Caco-2 (cell line): ENCODE measurements around the gene TMEM63B. TPM values are rescaled to one million over a fixed set of nuclear protein-coding genes. Genes with fewer than 3 reads are reported as not detected.

Experiments
- BruUV-seq: library from RNA; stranded (reverse); fragments of 400-500 nt; replicated peaks from 2 replicates; lab custom pipeline; 2021; lab: Mats Ljungman, UMichigan
- CTCF ChIA-PET: fragments of 300-600 bp; sonication (Branson Sonifier 250); formaldehyde crosslinking; loops from one replicate; lab custom pipeline; 2022; ENCODE audit warnings: antibody characterized with exemption; lab: Charles Lee
- POLR2A ChIA-PET: fragments of 300-600 bp; sonication (Branson Sonifier 250); formaldehyde crosslinking; loops from one replicate; lab custom pipeline; 2022; ENCODE audit warnings: antibody characterized with exemption; lab: Charles Lee
- DNase-seq, 2 experiments: peaks; one replicate each; pipeline versions ENCODE4 v3.0.0 to v3.0.0-alpha.2; 2020 to 2022
- H3K27me3 ChIP-seq: replicated peaks from 2 replicates; pipeline ENCODE4 v1.6.0; 2011; ENCODE audit warnings: low read length; ENCODE audit not compliant: control insufficient read depth, insufficient read depth
- H3K36me3 ChIP-seq: 2 replicates; pipeline ENCODE4 v1.5.1; 2011; ENCODE audit warnings: low read length; ENCODE audit not compliant: control insufficient read depth, insufficient read depth
- H3K4me1 ChIP-seq: fragments of 250-450 bp; sonication (Bioruptor Pico); 2 replicates; pipeline ENCODE4 v1.5.1; 2020; ENCODE audit warnings: mild to moderate bottlenecking
- H3K4me3 ChIP-seq: 2 replicates; pipeline ENCODE4 v1.5.1; 2011; ENCODE audit warnings: low read depth, mild to moderate bottlenecking, control low read depth, low read length
- H3K9me3 ChIP-seq: fragments of 250-450 bp; sonication (Bioruptor Pico); 2 replicates; pipeline ENCODE4 v1.5.1; 2020; ENCODE audit warnings: mild to moderate bottlenecking, moderate library complexity
- H3K27ac Mint-ChIP-seq: one replicate; pipeline ENCODE4 v1.8.0; 2022; ENCODE audit warnings: mixed read lengths; ENCODE audit not compliant: unreplicated experiment
- H3K27me3 Mint-ChIP-seq: one replicate; pipeline ENCODE4 v1.8.0; 2022; ENCODE audit warnings: mixed read lengths; ENCODE audit not compliant: insufficient read depth, unreplicated experiment
- H3K36me3 Mint-ChIP-seq: one replicate; pipeline ENCODE4 v1.8.0; 2022; ENCODE audit warnings: mild to moderate bottlenecking, mixed read lengths; ENCODE audit not compliant: insufficient read depth, unreplicated experiment
- H3K4me1 Mint-ChIP-seq: one replicate; pipeline ENCODE4 v1.8.0; 2022; ENCODE audit warnings: low read depth, mixed read lengths; ENCODE audit not compliant: unreplicated experiment
- H3K4me3 Mint-ChIP-seq: one replicate; pipeline ENCODE4 v1.8.0; 2022; ENCODE audit warnings: mild to moderate bottlenecking, moderate library complexity, mixed read lengths; ENCODE audit not compliant: unreplicated experiment
- H3K9me3 Mint-ChIP-seq: one replicate; pipeline ENCODE4 v1.8.0; 2022; ENCODE audit warnings: mixed read lengths; ENCODE audit not compliant: unreplicated experiment
- CTCF ChIP-seq, 2 experiments: fragments of 200-600 bp in 1 of 2; IDR thresholded peaks; 1 replicate in 1 of 2; 2 replicates in 1 of 2; pipeline versions ENCODE4 v1.5.1 to v1.8.0; 2011 to 2022; ENCODE audit warnings: antibody characterized with exemption in 1 of 2, control low read depth in 1 of 2, inconsistent platforms in 1 of 2, low read depth in 1 of 2, low read length in 1 of 2, mild to moderate bottlenecking in 1 of 2, moderate library complexity in 1 of 2; ENCODE audit not compliant: insufficient read depth in 1 of 2, severe bottlenecking in 1 of 2, unreplicated experiment in 1 of 2
- intact Hi-C: fragments of 100-400 bp; cut with micrococcal nuclease; formaldehyde crosslinking; loops from one replicate; pipeline ENCODE4 v1.10.0; 2022; ENCODE audit not compliant: unreplicated experiment
- total RNA-seq: library from RNA; stranded (reverse); gene quantifications from 2 replicates; pipeline ENCODE4 v1.2.3, GENCODE V29; 2022

TMEM63B gene
- total RNA-seq, 1 experiment from 2014 or later, result 28.2 TPM

DNA sequence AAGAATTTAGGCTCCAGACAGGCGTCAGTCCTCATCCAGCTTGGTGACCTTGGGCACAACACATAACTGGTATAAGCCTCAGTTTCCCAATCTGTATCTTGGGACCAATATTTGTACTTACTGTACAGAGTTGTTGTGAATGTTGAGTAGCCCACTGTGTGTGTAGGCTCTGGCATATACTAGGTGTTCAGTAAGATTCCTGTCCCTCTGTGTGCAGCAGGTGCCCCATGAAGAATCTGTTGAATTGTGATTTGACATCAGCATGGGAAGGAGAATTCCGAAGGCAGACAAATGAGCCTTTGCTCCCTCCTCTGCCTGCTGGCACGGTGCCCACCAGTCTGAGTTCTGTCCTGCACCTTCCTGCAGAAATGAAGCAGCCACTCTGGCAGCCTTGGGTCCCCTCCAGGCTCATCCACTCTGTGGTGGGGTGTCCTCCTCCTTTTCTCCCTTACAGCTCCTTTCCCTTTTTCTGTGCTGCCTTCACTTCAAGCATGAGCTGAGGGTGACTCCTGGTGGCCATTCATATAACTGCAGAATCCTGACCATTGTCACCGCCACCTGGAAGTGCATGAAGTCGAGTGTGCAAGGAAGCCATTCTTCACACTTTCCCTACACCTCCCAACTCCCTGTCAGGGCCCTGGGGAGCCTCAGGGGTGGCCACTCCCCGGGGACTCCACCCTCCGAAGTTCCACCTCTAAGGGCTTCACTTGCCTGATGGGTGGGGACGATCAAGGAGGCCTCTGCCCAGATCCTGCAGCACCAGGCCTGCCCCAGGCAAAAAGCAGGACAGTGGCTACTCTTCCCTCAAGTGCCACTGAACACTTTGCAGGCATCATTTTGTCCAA is 48.3 kb upstream of the TMEM63B start:
- DNase-seq, result peak; percentile 70 to 83
- H3K36me3 ChIP-seq, result no peaks in the 10 kb centered on the region
- POLR2A ChIA-PET, result interaction anchor here (1.0 to 1.1 kb wide), 3 partner anchors 152 to 449 kb away, joined by 3 to 6 read pairs (median 3); partner anchors contain the start of gene VEGFA
- Mint-ChIP-seq H3K36me3 (no peaks in the 10 kb centered on the region), H3K9me3 (no peaks in the 10 kb centered on the region), H3K27me3 (no peaks in the 10 kb centered on the region), H3K4me1 (peaks cover 7% of the 10 kb centered on the region), H3K4me3 (peak overlapping the region; percentile 35), H3K27ac (no peak overlapping the region)
- intact Hi-C loops, result loop anchor here (1.0 kb wide), 4 partner anchors 126 to 412 kb away; no protein-coding TSS in a partner anchor
- no peaks in the 10 kb centered on the region for H3K27me3 ChIP-seq
- CTCF ChIA-PET, result interaction anchor here (0.6 to 1.6 kb wide), 40 partner anchors 12 to 621 kb away, joined by 3 to 18 read pairs (median 3); partner anchors contain the start of genes GTPBP2, MRPS18A and VEGFA
- H3K4me3 ChIP-seq, result no peak overlapping the region
- H3K9me3 ChIP-seq, result no peaks in the 10 kb centered on the region
- BruUV-seq, result no TSS peak
- peak; percentile 84 to 86 for TF ChIP-seq CTCF (IDR thresholded peaks at IDR 0.05; ENCODE audit: insufficient read depth in 1 of 2, low read depth in 1 of 2, low read length in 1 of 2, severe bottlenecking in 1 of 2, unreplicated experiment in 1 of 2)
- peaks cover 5% of the 10 kb centered on the region for H3K4me1 ChIP-seq

- no peaks in the 10 kb centered on the region for H3K27me3 Mint-ChIP-seq
- no peak overlapping the region for H3K4me3 ChIP-seq
- CTCF ChIA-PET, result interaction anchor here (0.6 to 1.6 kb wide), 24 partner anchors 12 to 450 kb away, joined by 3 to 18 read pairs (median 4); partner anchors contain the start of genes GTPBP2, MRPS18A and VEGFA
- no peaks in the 10 kb centered on the region for H3K36me3 ChIP-seq
- H3K27ac Mint-ChIP-seq, result no peak overlapping the region
- H3K4me1 Mint-ChIP-seq, result peaks cover 7% of the 10 kb centered on the region
- H3K9me3 Mint-ChIP-seq, result no peaks in the 10 kb centered on the region
- H3K36me3 Mint-ChIP-seq, result no peaks in the 10 kb centered on the region
- H3K9me3 ChIP-seq, result no peaks in the 10 kb centered on the region
- no peak for TF ChIP-seq CTCF (IDR thresholded peaks at IDR 0.05; ENCODE audit: insufficient read depth in 1 of 2, low read depth in 1 of 2, low read length in 1 of 2, severe bottlenecking in 1 of 2, unreplicated experiment in 1 of 2)
- intact Hi-C loops, result loop anchor here (1.0 kb wide), 4 partner anchors 126 to 412 kb away; no protein-coding TSS in a partner anchor
- no peak overlapping the region for H3K4me3 Mint-ChIP-seq
- no peak for DNase-seq
- POLR2A ChIA-PET, result interaction anchor here (1.0 to 1.1 kb wide), 3 partner anchors 152 to 450 kb away, joined by 3 to 6 read pairs (median 3); partner anchors contain the start of gene VEGFA
- BruUV-seq, result no TSS peak
- no peaks in the 10 kb centered on the region for H3K4me1 ChIP-seq
- no peaks in the 10 kb centered on the region for H3K27me3 ChIP-seq
Measured at GRCh38 chr6:44079672-44080071, 47.7 kb upstream of the TMEM63B start.
